ENCODE data around the gene LTB4R.

- TF ChIP-seq ATF3 (IDR thresholded peaks at IDR 0.05) (no peak), ATF3 (CRISPR knock-in tag; conservative IDR thresholded peaks at IDR 0.05) (no peak), ZNF165 (CRISPR knock-in tag; IDR thresholded peaks at IDR 0.05; ENCODE audit: borderline replicate concordance) (no peak), DNMT1 (IDR thresholded peaks at IDR 0.05) (no peak), STAT6 (CRISPR knock-in tag; IDR thresholded peaks at IDR 0.05) (no peak), CTCF (IDR thresholded peaks at IDR 0.05 in 2 of 3, conservative IDR thresholded peaks at IDR 0.05 in 1 of 3; ENCODE audit: insufficient read depth in 2 of 3, low read depth in 1 of 3, low read length in 3 of 3) (no peak), CBX2 (IDR thresholded peaks at IDR 0.05; ENCODE audit: insufficient read depth, low read length, poor library complexity, severe bottlenecking) (no peak), CHD4 (IDR thresholded peaks at IDR 0.05; ENCODE audit: insufficient read depth, insufficient replicate concordance, low read depth, low read length, poor library complexity, severe bottlenecking) (no peak)
Observed at GRCh38 chr14:24322672-24323071, 11.4 kb downstream of the LTB4R start.

Data from K562 (cell line).